Duodenal mucosa (tissue), 2 donors: Measurements from ENCODE around the gene OR5K1.

ENCODE experiments used
- H3K27ac ChIP-seq: one replicate; pipeline ENCODE4 v1.7.0; 2013; ENCODE audit warnings: low read depth, low read length
- H3K27me3 ChIP-seq, 2 donors: one replicate each; pipeline ENCODE4 v1.7.0; 2013; ENCODE audit warnings: low read length in 2 of 2, control low read depth in 1 of 2; ENCODE audit not compliant: insufficient read depth in 2 of 2, control insufficient read depth in 1 of 2
- H3K36me3 ChIP-seq, 2 donors: one replicate each; pipeline ENCODE4 v1.7.0; 2013; ENCODE audit warnings: low read length in 2 of 2, control low read depth in 1 of 2; ENCODE audit not compliant: insufficient read depth in 2 of 2, control insufficient read depth in 1 of 2
- H3K4me1 ChIP-seq, 2 donors: one replicate each; pipeline ENCODE4 v1.7.0; 2013; ENCODE audit warnings: low read length in 2 of 2, control low read depth in 1 of 2; ENCODE audit not compliant: insufficient read depth in 2 of 2, control insufficient read depth in 1 of 2
- H3K4me3 ChIP-seq, 2 donors: one replicate each; pipeline ENCODE4 v1.7.0; 2013; ENCODE audit warnings: low read length in 2 of 2, low read depth in 1 of 2
- H3K9ac ChIP-seq, 2 donors: one replicate each; pipeline ENCODE4 v1.7.0; 2013; ENCODE audit warnings: low read length in 2 of 2, low read depth in 1 of 2
- H3K9me3 ChIP-seq, 2 donors: one replicate each; pipeline ENCODE4 v1.7.0; 2013; ENCODE audit warnings: low read length in 2 of 2, control low read depth in 1 of 2; ENCODE audit not compliant: control insufficient read depth in 1 of 2

OR5K1 gene

GRCh38 chr3:98462901-98463300, at the start of gene OR5K1:
OR5K1 (plus strand) TSS chr3:98463201; CDS start chr3:98469577, 6,376 bp downstream.
- H3K4me3 ChIP-seq, result no peak within 1 kb of the TSS
- H3K27ac ChIP-seq, result no peak within 1 kb of the TSS
- H3K9me3 ChIP-seq, result no peaks in the 10 kb centered on the region
- no peaks in the 10 kb centered on the region for H3K36me3 ChIP-seq
- no peaks in the 10 kb centered on the region for H3K27me3 ChIP-seq
- H3K4me1 ChIP-seq, result no peaks in the 10 kb centered on the region
- no peak within 1 kb of the TSS for H3K9ac ChIP-seq

GRCh38 chr3:98432575-98432974, 30.4 kb upstream of the OR5K1 start:
- Histone ChIP-seq H3K36me3 (no peaks in the 10 kb centered on the region), H3K4me1 (no peaks in the 10 kb centered on the region), H3K9me3 (peaks cover 0 to 17% of the 10 kb centered on the region in 2 donors), H3K27ac (no peak overlapping the region), H3K9ac (no peak overlapping the region), H3K27me3 (no peaks in the 10 kb centered on the region), H3K4me3 (no peak overlapping the region)

- Histone ChIP-seq H3K4me1 (no peaks in the 10 kb centered on the region), H3K36me3 (no peaks in the 10 kb centered on the region), H3K4me3 (no peak overlapping the region), H3K27me3 (no peaks in the 10 kb centered on the region), H3K9me3 (peaks cover 0 to 10% of the 10 kb centered on the region in 2 donors), H3K9ac (no peak overlapping the region), H3K27ac (no peak overlapping the region)
Observed at GRCh38 chr3:98433764-98434163, 29.2 kb upstream of the OR5K1 start.

GRCh38 chr3:98434412-98434811, 28.6 kb upstream of the OR5K1 start:
- no peaks in the 10 kb centered on the region for H3K4me1 ChIP-seq
- no peaks in the 10 kb centered on the region for H3K27me3 ChIP-seq
- H3K9me3 ChIP-seq, result peaks cover 0 to 9% of the 10 kb centered on the region in 2 donors
- H3K9ac ChIP-seq, result no peak overlapping the region
- H3K4me3 ChIP-seq, result no peak overlapping the region
- H3K27ac ChIP-seq, result no peak overlapping the region
- H3K36me3 ChIP-seq, result no peaks in the 10 kb centered on the region

GRCh38 chr3:98440283-98440682, 22.7 kb upstream of the OR5K1 start:
- H3K27me3 ChIP-seq, result no peaks in the 10 kb centered on the region
- H3K4me3 ChIP-seq, result no peak overlapping the region
- H3K27ac ChIP-seq, result no peak overlapping the region
- no peaks in the 10 kb centered on the region for H3K9me3 ChIP-seq
- H3K9ac ChIP-seq, result no peak overlapping the region
- H3K4me1 ChIP-seq, result no peaks in the 10 kb centered on the region
- no peaks in the 10 kb centered on the region for H3K36me3 ChIP-seq

GRCh38 chr3:98445949-98446406, 17.0 kb upstream of the OR5K1 start:
- no peaks in the 10 kb centered on the region for H3K9me3 ChIP-seq
- no peak overlapping the region for H3K4me3 ChIP-seq
- no peak overlapping the region for H3K27ac ChIP-seq
- no peak overlapping the region for H3K9ac ChIP-seq
- no peaks in the 10 kb centered on the region for H3K36me3 ChIP-seq
- no peaks in the 10 kb centered on the region for H3K27me3 ChIP-seq
- no peaks in the 10 kb centered on the region for H3K4me1 ChIP-seq

GRCh38 chr3:98449606-98450193, 13.3 kb upstream of the OR5K1 start:
- Histone ChIP-seq H3K27ac (no peak overlapping the region), H3K9ac (no peak overlapping the region), H3K36me3 (no peaks in the 10 kb centered on the region), H3K27me3 (no peaks in the 10 kb centered on the region), H3K4me3 (no peak overlapping the region), H3K9me3 (no peaks in the 10 kb centered on the region), H3K4me1 (no peaks in the 10 kb centered on the region)

- Histone ChIP-seq H3K9me3 (no peaks in the 10 kb centered on the region), H3K27ac (no peak overlapping the region), H3K27me3 (no peaks in the 10 kb centered on the region), H3K4me3 (no peak overlapping the region), H3K36me3 (no peaks in the 10 kb centered on the region), H3K9ac (no peak overlapping the region), H3K4me1 (no peaks in the 10 kb centered on the region)
Observed at GRCh38 chr3:98450372-98450771, 12.6 kb upstream of the OR5K1 start.

GRCh38 chr3:98453827-98454226, 9.2 kb upstream of the OR5K1 start:
- Histone ChIP-seq H3K27ac (no peak overlapping the region), H3K36me3 (no peaks in the 10 kb centered on the region), H3K9me3 (no peaks in the 10 kb centered on the region), H3K4me1 (no peaks in the 10 kb centered on the region), H3K9ac (no peak overlapping the region), H3K4me3 (no peak overlapping the region), H3K27me3 (no peaks in the 10 kb centered on the region)

GRCh38 chr3:98454929-98455328, 8.1 kb upstream of the OR5K1 start:
- H3K27me3 ChIP-seq, result no peaks in the 10 kb centered on the region
- H3K4me3 ChIP-seq, result no peak overlapping the region
- H3K9me3 ChIP-seq, result no peaks in the 10 kb centered on the region
- H3K4me1 ChIP-seq, result no peaks in the 10 kb centered on the region
- no peak overlapping the region for H3K27ac ChIP-seq
- no peaks in the 10 kb centered on the region for H3K36me3 ChIP-seq
- H3K9ac ChIP-seq, result no peak overlapping the region

- no peak overlapping the region for H3K27ac ChIP-seq
- H3K4me3 ChIP-seq, result no peak overlapping the region
- H3K4me1 ChIP-seq, result no peaks in the 10 kb centered on the region
- no peaks in the 10 kb centered on the region for H3K9me3 ChIP-seq
- H3K36me3 ChIP-seq, result no peaks in the 10 kb centered on the region
- H3K9ac ChIP-seq, result no peak overlapping the region
- H3K27me3 ChIP-seq, result no peaks in the 10 kb centered on the region
Observed at GRCh38 chr3:98457543-98457942, 5.5 kb upstream of the OR5K1 start.
